Left forelimb (tissue), 1 donor: ENCODE results near the gene SMAGP.
"Not testable (repeated sequence)": the region's sequence is repeated elsewhere in the genome, so short reads cannot be mapped to it uniquely, and the experiment has no call there.

ENCODE experiments used
- DNase-seq: peaks from one replicate; pipeline ENCODE4 v3.0.0-alpha.2; 2018; ENCODE audit warnings: low spot score

Gene SMAGP

GRCh38 chr12:51270067-51270950 lies at the start of gene SMAGP:
SMAGP (minus strand) TSS chr12:51270415; CDS start chr12:51269278, 1,137 bp downstream.
- peak; percentile 73 for DNase-seq

- no peak for DNase-seq
These were observed 48.8 kb upstream of the SMAGP start for GRCh38 chr12:51318846-51319599.

GRCh38 chr12:51318057-51318806 lies 48.0 kb upstream of the SMAGP start:
- not testable (repeated sequence) for DNase-seq

GRCh38 chr12:51311389-51311788 lies 41.2 kb upstream of the SMAGP start:
- no peak for DNase-seq

- no peak for DNase-seq
These were observed 37.7 kb upstream of the SMAGP start for GRCh38 chr12:51307655-51308593.

- no peak for DNase-seq
These were observed 36.3 kb upstream of the SMAGP start for GRCh38 chr12:51306507-51306906.

- not testable (repeated sequence) for DNase-seq
These were observed 30.6 kb upstream of the SMAGP start for GRCh38 chr12:51300768-51301167.

- no peak for DNase-seq
These were observed 25.4 kb upstream of the SMAGP start for GRCh38 chr12:51295651-51296050.

- DNase-seq: not testable (repeated sequence)
These were observed 23.9 kb upstream of the SMAGP start for GRCh38 chr12:51294097-51294496.

GRCh38 chr12:51293696-51294095 lies 23.5 kb upstream of the SMAGP start:
- no peak for DNase-seq

- not testable (repeated sequence) for DNase-seq
These were observed 21.6 kb upstream of the SMAGP start for GRCh38 chr12:51291603-51292513.

GRCh38 chr12:51285843-51286242 lies 15.6 kb upstream of the SMAGP start:
- no peak for DNase-seq

- no peak for DNase-seq
These were observed 11.1 kb upstream of the SMAGP start for GRCh38 chr12:51281202-51281924.

- DNase-seq: no peak
These were observed 4.9 kb upstream of the SMAGP start for GRCh38 chr12:51275088-51275487.

- not testable (repeated sequence) for DNase-seq
These were observed 2.6 kb upstream of the SMAGP start for GRCh38 chr12:51272810-51273209.

GRCh38 chr12:51270951-51271518 lies 820 bp upstream of the SMAGP start:
- DNase-seq: no peak

GRCh38 chr12:51269174-51270066 lies 795 bp downstream of the SMAGP start:
- no peak for DNase-seq

GRCh38 chr12:51265024-51265423 lies 5.2 kb downstream of the SMAGP start:
- no peak for DNase-seq
